Smooth muscle cell of bladder (primary cell): Measurements from ENCODE around the gene COMMD4. TPM values are rescaled to one million over a fixed set of nuclear protein-coding genes. Genes with fewer than 3 reads are reported as not detected.

Experiments used
- total RNA-seq: library from RNA; depleted of rRNA; stranded (reverse); fragments of >200 nt; gene quantifications from 2 replicates; pipeline ENCODE4 v1.2.3, GENCODE V29; 2014

COMMD4 gene
- 66.2 and 83.5 TPM in 2 replicates for total RNA-seq

GRCh38 chr15:75335705-75336355 lies at the start of gene COMMD4:
Gene COMMD4 (plus strand): TSS chr15:75336063. CDS start chr15:75336090, 27 bp downstream.

GRCh38 chr15:75346796-75347221 lies 10.9 kb downstream of the COMMD4 start, which contains the start of gene NEIL1:
Gene NEIL1 (plus strand): TSS chr15:75347039. CDS start chr15:75348906, 1,867 bp downstream.

GRCh38 chr15:75367913-75368688 lies 32.2 kb downstream of the COMMD4 start, which contains the start of gene MAN2C1:
Gene MAN2C1 (minus strand): TSS chr15:75368607. CDS start chr15:75368583, 24 bp downstream.

Other genes with a start within 250 kb of the COMMD4 start
- gene C15orf39, start 134.2 kb upstream of the COMMD4 start, total RNA-seq = 1.6 and 1.9 TPM in 2 replicates
- not detected in 2 replicates for gene GOLGA6C, start 77.7 kb upstream of the COMMD4 start, total RNA-seq
- not detected in 2 replicates for gene GOLGA6D, start 53.2 kb upstream of the COMMD4 start, total RNA-seq
- 5.1 and 6.2 TPM in 2 replicates for gene NEIL1, start 11.0 kb downstream of the COMMD4 start, total RNA-seq
- 94.7 and 112 TPM in 2 replicates for gene MAN2C1, start 32.5 kb downstream of the COMMD4 start, total RNA-seq
- gene SIN3A, start 115.6 kb downstream of the COMMD4 start, total RNA-seq = 16.4 and 18.3 TPM in 2 replicates
- 18.3 and 21.4 TPM in 2 replicates for gene PTPN9, start 243.3 kb downstream of the COMMD4 start, total RNA-seq